GM12878 (cell line): Measurements from ENCODE around the gene GBX1.

Experiments used
- CTCF ChIP-seq, 3 experiments: IDR thresholded peaks in 2 of 3; conservative IDR thresholded peaks in 1 of 3; 2 replicates each; pipeline ENCODE4 v1.5.1; 2011; ENCODE audit warnings: low read depth in 3 of 3, low read length in 3 of 3, mild to moderate bottlenecking in 3 of 3, control low read depth in 2 of 3, moderate library complexity in 2 of 3, inconsistent platforms in 1 of 3, mixed read lengths in 1 of 3; ENCODE audit not compliant: control insufficient read depth in 2 of 3, insufficient read depth in 1 of 3; ENCODE audit errors: extremely low read depth in 1 of 3
- JUNB ChIP-seq: IDR thresholded peaks from 2 replicates; pipeline ENCODE4 v1.6.1; 2016; ENCODE audit warnings: antibody characterized with exemption, mild to moderate bottlenecking
- SIN3A ChIP-seq: IDR thresholded peaks from 2 replicates; pipeline ENCODE4 v1.6.1; 2012; ENCODE audit warnings: low read depth, low read length, improper control_type of control experiment
- SMC3 ChIP-seq: IDR thresholded peaks from 2 replicates; pipeline ENCODE4 v1.6.1; 2011; ENCODE audit warnings: low read length, improper control_type of control experiment, borderline replicate concordance

- TF ChIP-seq CTCF (IDR thresholded peaks at IDR 0.05 in 2 of 3, conservative IDR thresholded peaks at IDR 0.05 in 1 of 3; ENCODE audit: control insufficient read depth in 2 of 3, extremely low read depth in 1 of 3, insufficient read depth in 1 of 3, low read depth in 3 of 3, low read length in 3 of 3) (no peak), SMC3 (no peak), JUNB (no peak), SIN3A (no peak)
Observed at GRCh38 chr7:151191544-151191943, 24.1 kb upstream of the GBX1 start.
